ENCODE data around the gene FADS1. TPM values are rescaled to one million over a fixed set of nuclear protein-coding genes. Genes with fewer than 3 reads are reported as not detected.

FADS1 gene
- total RNA-seq (10 to 100 TPM; 63.6 to 94.9 TPM), polyA plus RNA-seq (ENCODE audit: insufficient read length in 2 of 2) (10 to 100 TPM; 91.0 to 92.9 TPM)
- long read RNA-seq, donor 1, full-length matches to known transcripts, result 24 of 29 reads
- long read RNA-seq, donor 1, partial matches to known transcripts, result 5 of 29 reads
- long read RNA-seq, donor 1, other reads (novel, unspliced or antisense), result 0 of 29 reads
- long read RNA-seq, donor 2, full-length matches to known transcripts, result 9 of 127 reads
- long read RNA-seq, donor 2, partial matches to known transcripts, result 105 of 127 reads
- long read RNA-seq, donor 2, other reads (novel, unspliced or antisense), result 13 of 127 reads
- long read RNA-seq, donor 3, full-length matches to known transcripts, result 9 of 173 reads
- long read RNA-seq, donor 3, partial matches to known transcripts, result 164 of 173 reads
- long read RNA-seq, donor 3, other reads (novel, unspliced or antisense), result 0 of 173 reads
- long read RNA-seq, donor 4, full-length matches to known transcripts, result 7 of 7 reads
- long read RNA-seq, donor 4, partial matches to known transcripts, result 0 of 7 reads
- long read RNA-seq, donor 4, other reads (novel, unspliced or antisense), result 0 of 7 reads

DNA sequence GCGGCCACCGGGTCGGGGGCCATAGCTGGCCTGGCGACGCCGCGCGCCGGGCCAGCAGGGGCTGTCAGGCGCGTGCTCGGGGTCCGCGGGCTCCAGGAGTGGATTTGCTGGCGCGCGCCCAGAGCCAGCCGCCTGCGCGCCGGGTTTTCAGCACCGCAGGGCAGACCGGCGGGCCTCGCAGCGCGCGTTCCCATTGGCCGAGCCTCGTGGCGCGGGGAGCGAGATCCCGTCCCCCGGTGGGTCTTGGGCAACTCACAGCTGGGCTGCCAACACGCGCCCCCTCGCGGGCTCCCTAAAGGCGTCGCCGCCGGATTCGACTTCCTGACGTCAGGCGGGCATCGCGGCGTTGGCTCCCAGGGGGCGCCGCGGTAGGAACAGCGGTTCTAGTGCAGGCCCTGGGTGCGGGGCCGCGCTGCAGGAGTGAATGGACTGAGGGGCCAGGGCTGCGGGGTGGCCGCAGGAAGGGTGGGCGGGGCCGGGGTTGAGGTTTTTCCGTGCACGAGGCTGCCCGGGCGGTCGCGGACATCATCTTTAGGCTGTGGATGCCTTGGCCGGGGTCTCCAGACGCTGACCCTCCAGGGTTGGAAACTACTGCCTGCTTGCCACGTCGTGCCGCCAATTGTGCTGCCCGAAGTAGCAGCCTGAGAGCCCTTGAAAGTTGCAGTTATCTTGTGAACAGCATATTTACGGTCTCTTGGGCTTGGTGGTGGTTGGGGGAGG is at the start of gene FADS1:
TSS of gene FADS1 (minus strand) at position 268 of the 720 bp plus-strand sequence. CDS start at position 194, 74 bp downstream.
- WGBS (ENCODE audit: insufficient coverage), result under 1% methylated on average over 68 of the region's 73 CpGs
- Histone ChIP-seq H3K27ac (ENCODE audit: low read depth, low read length) (peak within 1 kb of the TSS; percentile 96), H3K36me3 (ENCODE audit: control insufficient read depth, insufficient read depth, low read length) (peaks cover 24% of the 10 kb centered on the region), H3K27me3 (ENCODE audit: control insufficient read depth, insufficient read depth, low read length) (no peaks in the 10 kb centered on the region), H3K4me3 (ENCODE audit: low read depth, low read length) (peak within 1 kb of the TSS; percentile 90), H3K9me3 (ENCODE audit: control insufficient read depth, insufficient read depth, low read length) (no peaks in the 10 kb centered on the region), H3K4me1 (ENCODE audit: control insufficient read depth, insufficient read depth, low read length) (peaks cover 35% of the 10 kb centered on the region)
- DNase-seq (ENCODE audit: low read depth in 4 of 6, low spot score in 6 of 6), result peak in 5 of 6 donors; percentile 86 to 98 (median 90)

DNA sequence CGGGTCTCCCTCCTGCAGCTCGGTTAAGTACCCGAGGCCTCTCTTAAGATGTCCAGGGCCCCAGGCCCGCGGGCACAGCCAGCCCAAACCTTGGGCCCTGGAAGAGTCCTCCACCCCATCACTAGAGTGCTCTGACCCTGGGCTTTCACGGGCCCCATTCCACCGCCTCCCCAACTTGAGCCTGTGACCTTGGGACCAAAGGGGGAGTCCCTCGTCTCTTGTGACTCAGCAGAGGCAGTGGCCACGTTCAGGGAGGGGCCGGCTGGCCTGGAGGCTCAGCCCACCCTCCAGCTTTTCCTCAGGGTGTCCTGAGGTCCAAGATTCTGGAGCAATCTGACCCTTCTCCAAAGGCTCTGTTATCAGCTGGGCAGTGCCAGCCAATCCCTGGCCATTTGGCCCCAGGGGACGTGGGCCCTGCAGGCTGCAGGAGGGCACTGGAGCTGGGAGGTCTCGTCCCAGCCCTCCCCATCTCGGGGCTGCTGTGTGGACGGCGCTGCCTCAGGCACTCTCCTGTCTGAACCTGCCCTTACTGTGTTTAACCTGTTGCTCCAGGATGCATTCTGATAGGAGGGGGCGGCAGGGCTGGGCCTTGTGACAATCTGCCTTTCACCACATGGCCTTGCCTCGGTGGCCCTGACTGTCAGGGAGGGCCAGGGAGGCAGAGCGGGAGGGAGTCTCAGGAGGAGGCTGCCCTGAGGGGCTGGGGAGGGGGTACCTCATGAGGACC is 49.6 kb upstream of the FADS1 start:
- H3K27me3 ChIP-seq (ENCODE audit: control insufficient read depth, insufficient read depth, low read length), result no peaks in the 10 kb centered on the region
- no peak for DNase-seq (ENCODE audit: low read depth in 4 of 6, low spot score in 6 of 6)
- H3K27ac ChIP-seq (ENCODE audit: low read depth, low read length), result no peak overlapping the region
- no peaks in the 10 kb centered on the region for H3K9me3 ChIP-seq (ENCODE audit: control insufficient read depth, insufficient read depth, low read length)
- H3K4me3 ChIP-seq (ENCODE audit: low read depth, low read length), result no peak overlapping the region
- peaks cover 28% of the 10 kb centered on the region for H3K4me1 ChIP-seq (ENCODE audit: control insufficient read depth, insufficient read depth, low read length)
- 85% methylated on average over 17 of the region's 18 CpGs for WGBS (ENCODE audit: insufficient coverage)
- peaks cover 70% of the 10 kb centered on the region for H3K36me3 ChIP-seq (ENCODE audit: control insufficient read depth, insufficient read depth, low read length)

DNA sequence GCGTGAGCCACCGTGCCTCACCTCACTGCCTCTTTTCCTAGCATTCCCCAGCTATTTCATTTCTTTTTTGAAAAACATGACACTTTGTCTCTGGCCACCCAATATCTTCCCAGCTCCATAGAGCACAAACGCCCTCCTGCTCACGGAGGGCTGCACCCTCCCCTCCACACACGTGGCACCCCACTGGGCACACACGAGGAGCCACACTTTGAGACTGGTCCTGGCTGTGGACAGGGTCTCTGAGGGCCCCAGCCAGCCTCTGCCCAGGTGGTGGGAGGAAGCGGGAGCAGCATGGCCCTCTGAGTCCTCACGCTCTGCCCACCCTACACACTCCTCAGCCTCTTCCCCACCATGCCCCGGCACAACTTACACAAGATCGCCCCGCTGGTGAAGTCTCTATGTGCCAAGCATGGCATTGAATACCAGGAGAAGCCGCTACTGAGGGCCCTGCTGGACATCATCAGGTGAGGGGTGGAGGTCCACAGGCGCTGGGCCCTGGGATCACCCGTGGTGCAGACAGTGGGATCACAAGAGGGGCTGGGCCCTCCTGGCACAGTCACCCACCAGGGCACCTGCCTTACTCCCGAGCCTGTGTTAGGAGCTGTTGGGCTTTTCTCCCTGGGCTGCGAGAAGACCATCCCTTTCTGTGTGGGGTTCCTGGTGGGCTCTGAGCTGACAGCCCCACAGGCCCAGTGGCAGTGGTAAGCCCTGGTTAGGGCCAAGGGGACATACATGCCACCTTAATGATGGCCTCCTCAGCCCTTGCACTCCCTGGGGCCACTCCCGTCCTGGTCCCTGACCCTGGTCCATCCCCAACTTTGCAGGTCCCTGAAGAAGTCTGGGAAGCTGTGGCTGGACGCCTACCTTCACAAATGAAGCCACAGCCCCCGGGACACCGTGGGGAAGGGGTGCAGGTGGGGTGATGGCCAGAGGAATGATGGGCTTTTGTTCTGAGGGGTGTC is 48.3 kb upstream of the FADS1 start:
- Histone ChIP-seq H3K27ac (ENCODE audit: low read depth, low read length) (no peak overlapping the region), H3K36me3 (ENCODE audit: control insufficient read depth, insufficient read depth, low read length) (peaks cover 81% of the 10 kb centered on the region), H3K4me3 (ENCODE audit: low read depth, low read length) (no peak overlapping the region), H3K27me3 (ENCODE audit: control insufficient read depth, insufficient read depth, low read length) (no peaks in the 10 kb centered on the region), H3K4me1 (ENCODE audit: control insufficient read depth, insufficient read depth, low read length) (peaks cover 15% of the 10 kb centered on the region), H3K9me3 (ENCODE audit: control insufficient read depth, insufficient read depth, low read length) (no peaks in the 10 kb centered on the region)
- DNase-seq (ENCODE audit: low read depth in 4 of 6, low spot score in 6 of 6), result no peak
- WGBS (ENCODE audit: insufficient coverage), result 94% methylated on average over 17 of the region's 20 CpGs

DNA sequence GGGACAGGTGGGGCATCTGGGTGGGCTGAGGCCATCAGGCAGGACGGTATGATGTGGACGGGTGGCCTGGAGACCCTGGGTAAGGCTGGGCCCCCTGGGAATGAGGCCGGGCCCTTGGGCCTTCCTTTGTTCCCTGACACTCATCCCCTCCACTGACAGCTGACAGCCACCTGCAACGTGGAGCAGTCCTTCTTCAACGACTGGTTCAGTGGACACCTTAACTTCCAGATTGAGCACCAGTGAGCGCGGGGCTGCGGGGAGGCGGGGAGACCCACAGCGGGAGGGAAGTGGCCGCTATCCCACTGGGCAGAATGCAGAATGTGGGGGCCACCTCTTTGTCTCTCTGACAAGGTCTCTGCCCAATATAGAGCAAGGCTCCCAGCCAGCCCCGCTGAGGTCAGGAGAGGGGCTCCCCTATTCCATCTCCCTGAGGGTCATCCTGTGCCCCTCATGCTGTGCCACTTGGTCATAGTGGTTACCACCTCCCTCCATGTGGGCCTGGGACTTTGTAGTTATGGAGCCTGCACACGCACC is 46.8 kb upstream of the FADS1 start:
- no peak overlapping the region for H3K4me3 ChIP-seq (ENCODE audit: low read depth, low read length)
- 89% methylated on average over 13 of the region's 13 CpGs for WGBS (ENCODE audit: insufficient coverage)
- DNase-seq (ENCODE audit: low read depth in 4 of 6, low spot score in 6 of 6), result no peak
- H3K27ac ChIP-seq (ENCODE audit: low read depth, low read length), result no peak overlapping the region
- no peaks in the 10 kb centered on the region for H3K27me3 ChIP-seq (ENCODE audit: control insufficient read depth, insufficient read depth, low read length)
- no peaks in the 10 kb centered on the region for H3K9me3 ChIP-seq (ENCODE audit: control insufficient read depth, insufficient read depth, low read length)
- H3K36me3 ChIP-seq (ENCODE audit: control insufficient read depth, insufficient read depth, low read length), result peaks cover 88% of the 10 kb centered on the region
- peaks cover 1% of the 10 kb centered on the region for H3K4me1 ChIP-seq (ENCODE audit: control insufficient read depth, insufficient read depth, low read length)

DNA sequence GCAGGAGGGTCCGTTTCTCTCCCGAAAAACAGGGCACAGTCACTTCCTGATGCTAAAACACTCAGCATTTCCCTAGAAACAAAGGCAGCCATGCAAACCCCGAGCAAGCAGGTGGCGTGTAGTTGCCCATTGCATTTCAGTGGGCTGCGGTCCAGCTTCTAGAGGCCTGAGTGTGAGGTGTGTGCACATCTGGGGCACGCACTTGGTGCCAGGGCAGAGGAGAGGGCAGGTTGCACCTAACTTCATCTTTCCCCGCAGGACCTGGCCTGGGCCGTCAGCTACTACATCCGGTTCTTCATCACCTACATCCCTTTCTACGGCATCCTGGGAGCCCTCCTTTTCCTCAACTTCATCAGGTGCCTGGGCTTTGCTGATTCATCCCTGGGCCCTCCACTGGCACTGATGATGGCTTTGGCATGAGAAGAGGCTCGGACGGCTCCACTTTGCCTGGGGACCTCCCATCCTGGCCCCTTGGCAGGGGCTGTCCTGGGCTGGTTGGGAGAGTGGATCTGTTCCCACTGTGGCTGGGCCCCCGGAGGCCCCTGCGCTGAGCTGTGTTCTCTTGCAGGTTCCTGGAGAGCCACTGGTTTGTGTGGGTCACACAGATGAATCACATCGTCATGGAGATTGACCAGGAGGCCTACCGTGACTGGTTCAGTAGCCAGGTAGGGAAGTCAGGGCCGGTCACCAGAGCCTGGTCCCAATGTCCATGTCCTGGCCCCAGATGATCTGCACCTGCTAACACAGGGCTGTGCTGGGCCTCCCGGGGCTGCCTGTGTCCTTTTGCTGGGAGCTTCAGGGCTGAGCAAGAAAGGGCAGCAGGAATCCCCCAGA is 46.1 kb upstream of the FADS1 start:
- no peak overlapping the region for H3K27ac ChIP-seq (ENCODE audit: low read depth, low read length)
- no peaks in the 10 kb centered on the region for H3K4me1 ChIP-seq (ENCODE audit: control insufficient read depth, insufficient read depth, low read length)
- WGBS (ENCODE audit: insufficient coverage), result 97% methylated on average over 16 of the region's 18 CpGs
- H3K9me3 ChIP-seq (ENCODE audit: control insufficient read depth, insufficient read depth, low read length), result no peaks in the 10 kb centered on the region
- no peak overlapping the region for H3K4me3 ChIP-seq (ENCODE audit: low read depth, low read length)
- H3K36me3 ChIP-seq (ENCODE audit: control insufficient read depth, insufficient read depth, low read length), result peaks cover 95% of the 10 kb centered on the region
- H3K27me3 ChIP-seq (ENCODE audit: control insufficient read depth, insufficient read depth, low read length), result no peaks in the 10 kb centered on the region
- DNase-seq (ENCODE audit: low read depth in 4 of 6, low spot score in 6 of 6), result no peak

DNA sequence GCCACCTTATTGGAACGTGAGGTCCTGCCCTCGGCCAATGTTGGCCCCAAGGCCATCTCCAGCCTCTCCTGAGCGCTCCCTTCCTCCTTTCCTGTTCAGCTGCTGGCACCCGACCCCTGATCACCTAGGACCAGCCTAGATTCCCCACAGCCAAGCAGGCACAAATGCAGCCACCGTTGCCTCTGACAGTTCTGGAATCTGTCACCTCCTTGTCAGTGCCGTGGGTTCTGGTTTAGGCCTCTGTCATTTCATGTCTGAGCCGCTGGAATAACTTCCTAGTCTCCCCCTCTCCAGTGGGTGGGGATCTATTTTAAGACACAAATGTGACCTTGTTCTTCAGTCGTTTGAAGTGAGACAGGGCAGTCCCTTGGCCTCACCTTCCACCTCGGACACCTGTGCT is 44.8 kb upstream of the FADS1 start:
- Histone ChIP-seq H3K4me3 (ENCODE audit: low read depth, low read length) (no peak overlapping the region), H3K27me3 (ENCODE audit: control insufficient read depth, insufficient read depth, low read length) (no peaks in the 10 kb centered on the region), H3K27ac (ENCODE audit: low read depth, low read length) (no peak overlapping the region), H3K9me3 (ENCODE audit: control insufficient read depth, insufficient read depth, low read length) (no peaks in the 10 kb centered on the region), H3K4me1 (ENCODE audit: control insufficient read depth, insufficient read depth, low read length) (no peaks in the 10 kb centered on the region), H3K36me3 (ENCODE audit: control insufficient read depth, insufficient read depth, low read length) (peaks cover 97% of the 10 kb centered on the region)
- 88% methylated on average over 5 of the region's 9 CpGs for WGBS (ENCODE audit: insufficient coverage)
- no peak for DNase-seq (ENCODE audit: low read depth in 4 of 6, low spot score in 6 of 6)

DNA sequence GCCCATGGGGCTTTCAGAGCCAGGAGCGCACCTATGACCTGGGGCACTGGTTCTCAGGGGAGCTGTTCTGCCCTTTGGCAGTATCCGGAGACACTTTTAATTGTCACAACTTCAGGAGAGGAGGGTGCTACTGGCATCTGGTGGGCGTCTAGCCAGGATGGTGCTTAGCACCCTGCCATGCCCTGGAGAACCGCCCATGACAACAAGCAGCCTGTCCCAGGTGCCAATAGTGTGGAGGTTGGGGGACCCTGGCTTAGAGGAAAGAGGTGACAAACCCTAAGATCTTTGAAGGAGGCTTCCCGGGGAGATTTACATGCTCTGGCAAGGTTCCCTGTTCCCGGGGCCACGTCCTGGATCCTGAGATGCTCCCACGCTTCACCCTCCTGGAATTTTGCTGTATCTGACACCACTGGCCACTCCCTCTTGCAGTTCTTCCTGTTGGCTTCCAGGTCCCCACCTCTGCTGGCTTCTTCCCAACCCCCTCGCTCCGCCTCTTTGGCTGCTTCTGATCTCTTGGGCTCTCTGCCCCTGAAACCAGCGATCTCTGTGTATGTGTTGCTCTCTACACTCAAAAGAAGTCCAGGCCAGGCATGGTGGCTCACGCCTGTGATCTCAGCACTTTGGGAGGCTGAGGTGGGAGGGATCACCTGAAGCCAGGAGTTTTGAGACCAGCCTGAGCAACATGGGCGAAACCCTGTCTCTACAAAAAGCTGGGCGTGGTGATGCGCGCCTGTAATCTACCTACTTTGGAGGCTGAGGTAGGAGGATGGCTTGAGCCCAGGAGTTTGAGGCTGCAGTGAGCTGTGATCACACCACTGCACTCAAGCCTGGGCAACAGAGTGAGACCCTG is 43.5 kb upstream of the FADS1 start:
- Histone ChIP-seq H3K4me1 (ENCODE audit: control insufficient read depth, insufficient read depth, low read length) (peaks cover 12% of the 10 kb centered on the region), H3K27me3 (ENCODE audit: control insufficient read depth, insufficient read depth, low read length) (no peaks in the 10 kb centered on the region), H3K9me3 (ENCODE audit: control insufficient read depth, insufficient read depth, low read length) (no peaks in the 10 kb centered on the region), H3K36me3 (ENCODE audit: control insufficient read depth, insufficient read depth, low read length) (peaks cover 97% of the 10 kb centered on the region), H3K4me3 (ENCODE audit: low read depth, low read length) (no peak overlapping the region), H3K27ac (ENCODE audit: low read depth, low read length) (no peak overlapping the region)
- DNase-seq (ENCODE audit: low read depth in 4 of 6, low spot score in 6 of 6), result no peak
- WGBS (ENCODE audit: insufficient coverage), result 80% methylated on average over 15 of the region's 16 CpGs
